HepG2 (cell line): ENCODE data around the gene VPS4B. TPM values are rescaled to one million over a fixed set of nuclear protein-coding genes. Genes with fewer than 3 reads are reported as not detected.
A peak's percentile ranks its signal among the peaks of the same experiment; 100 is the strongest.

ENCODE experiments used
- ARNT2 ChIP-seq: sonication (generic); formaldehyde crosslinking; IDR thresholded peaks from 2 replicates; pipeline ENCODE4 v1.8.0; 2022; ENCODE audit warnings: mild to moderate bottlenecking, low read depth, missing genetic modification reagents, moderate library complexity
- CHD2 ChIP-seq: IDR thresholded peaks from 2 replicates; pipeline ENCODE4 v1.6.1; 2011; ENCODE audit warnings: low read depth, low read length, improper control_type of control experiment
- HOXD1 ChIP-seq: sonication (generic); formaldehyde crosslinking; IDR thresholded peaks from 2 replicates; pipeline ENCODE4 v1.5.0; 2020; ENCODE audit warnings: missing genetic modification reagents
- ISL2 ChIP-seq: sonication (generic); formaldehyde crosslinking; IDR thresholded peaks from 2 replicates; pipeline ENCODE4 v1.5.0; 2020; ENCODE audit warnings: missing genetic modification reagents
- SRSF1 ChIP-seq: fragments of 200-400 bp; formaldehyde crosslinking; optimal IDR thresholded peaks from 2 replicates; pipeline ENCODE3; 2017; ENCODE audit warnings: mild to moderate bottlenecking, low read depth, low read length, moderate library complexity
- TAF15 ChIP-seq: fragments of 200-400 bp; formaldehyde crosslinking; IDR thresholded peaks from one replicate; pipeline ENCODE4 v1.6.1; 2018; ENCODE audit warnings: mild to moderate bottlenecking, low read depth, low read length; ENCODE audit not compliant: poor library complexity, severe bottlenecking
- ZBTB3 ChIP-seq: sonication (generic); formaldehyde crosslinking; IDR thresholded peaks from 2 replicates; pipeline ENCODE4 v1.4.0; 2020; ENCODE audit warnings: low read depth, mild to moderate bottlenecking, moderate library complexity, missing genetic modification reagents, borderline replicate concordance
- ZNF260 ChIP-seq: sonication (generic); formaldehyde crosslinking; IDR thresholded peaks from 2 replicates; pipeline ENCODE4 v1.4.0; 2020; ENCODE audit warnings: missing genetic modification reagents, low read depth, mild to moderate bottlenecking, borderline replicate concordance
- ZSCAN5A ChIP-seq: sonication (generic); formaldehyde crosslinking; IDR thresholded peaks from 2 replicates; pipeline ENCODE4 v1.8.0; 2022; ENCODE audit warnings: mild to moderate bottlenecking, missing genetic modification reagents, borderline replicate concordance
- polyA plus RNA-seq, 8 experiments: library from polyadenylated mRNA; depleted of rRNA in 3 of 8; stranded (reverse) in 7 of 8; unstranded in 1 of 8; fragments of >200 nt; fragmentation: Illumina TruSeq in 4 of 8; extraction: Trizol in 4 of 8; gene quantifications; 2 replicates each; pipeline versions ENCODE4 v1.2.1 to v1.2.3, GENCODE V29; 2011 to 2016; ENCODE audit warnings: low read depth in 4 of 8, missing spikeins in 1 of 8, mixed read lengths in 1 of 8; ENCODE audit not compliant: insufficient read depth in 1 of 8
- total RNA-seq, 5 experiments: library from RNA; depleted of rRNA; stranded (reverse); fragments of >200 nt; fragmentation: Illumina TruSeq; extraction: Trizol; gene quantifications; 2 replicates each; pipeline ENCODE4 v1.2.3, GENCODE V29; 2016; ENCODE audit warnings: low read depth in 1 of 5
- TF ChIP-seq, protein P1 (sequence below): sonication (generic); formaldehyde crosslinking; IDR thresholded peaks from 2 replicates; pipeline ENCODE4 v1.4.0; 2020; ENCODE audit warnings: missing genetic modification reagents
- TF ChIP-seq, protein P2 (sequence below): sonication (generic); formaldehyde crosslinking; IDR thresholded peaks from 2 replicates; pipeline ENCODE4 v1.9.0; 2021; ENCODE audit warnings: missing genetic modification reagents, mild to moderate bottlenecking, borderline replicate concordance
- TF ChIP-seq, protein P3 (sequence below): sonication (generic); formaldehyde crosslinking; conservative IDR thresholded peaks from 2 replicates; pipeline ENCODE4 v1.4.0; 2020; ENCODE audit warnings: mild to moderate bottlenecking, missing genetic modification reagents, moderate library complexity
- TF ChIP-seq, protein P4 (sequence below): IDR thresholded peaks from 2 replicates; pipeline ENCODE4 v1.6.1; 2012; ENCODE audit warnings: low read depth, low read length, improper control_type of control experiment
- TF ChIP-seq, protein P5 (sequence below): sonication (generic); formaldehyde crosslinking; IDR thresholded peaks from 2 replicates; pipeline ENCODE4 v1.5.0; 2020; ENCODE audit warnings: missing genetic modification reagents, mild to moderate bottlenecking, borderline replicate concordance

The VPS4B gene
- total and polyA plus RNA-seq, 2 of the 13 experiments (the other 11 are each of a cell fraction or from before 2014, with no cell fraction given) = 12.8 to 25.9 TPM

GRCh38 chr18:63367053-63367953 is 55.0 kb downstream of the VPS4B start, which contains the start of gene KDSR (continued):
- TF ChIP-seq, protein P1, sequence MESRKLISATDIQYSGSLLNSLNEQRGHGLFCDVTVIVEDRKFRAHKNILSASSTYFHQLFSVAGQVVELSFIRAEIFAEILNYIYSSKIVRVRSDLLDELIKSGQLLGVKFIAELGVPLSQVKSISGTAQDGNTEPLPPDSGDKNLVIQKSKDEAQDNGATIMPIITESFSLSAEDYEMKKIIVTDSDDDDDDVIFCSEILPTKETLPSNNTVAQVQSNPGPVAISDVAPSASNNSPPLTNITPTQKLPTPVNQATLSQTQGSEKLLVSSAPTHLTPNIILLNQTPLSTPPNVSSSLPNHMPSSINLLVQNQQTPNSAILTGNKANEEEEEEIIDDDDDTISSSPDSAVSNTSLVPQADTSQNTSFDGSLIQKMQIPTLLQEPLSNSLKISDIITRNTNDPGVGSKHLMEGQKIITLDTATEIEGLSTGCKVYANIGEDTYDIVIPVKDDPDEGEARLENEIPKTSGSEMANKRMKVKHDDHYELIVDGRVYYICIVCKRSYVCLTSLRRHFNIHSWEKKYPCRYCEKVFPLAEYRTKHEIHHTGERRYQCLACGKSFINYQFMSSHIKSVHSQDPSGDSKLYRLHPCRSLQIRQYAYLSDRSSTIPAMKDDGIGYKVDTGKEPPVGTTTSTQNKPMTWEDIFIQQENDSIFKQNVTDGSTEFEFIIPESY (CRISPR knock-in tag) = peak; percentile 19
- TF ChIP-seq, protein P2, sequence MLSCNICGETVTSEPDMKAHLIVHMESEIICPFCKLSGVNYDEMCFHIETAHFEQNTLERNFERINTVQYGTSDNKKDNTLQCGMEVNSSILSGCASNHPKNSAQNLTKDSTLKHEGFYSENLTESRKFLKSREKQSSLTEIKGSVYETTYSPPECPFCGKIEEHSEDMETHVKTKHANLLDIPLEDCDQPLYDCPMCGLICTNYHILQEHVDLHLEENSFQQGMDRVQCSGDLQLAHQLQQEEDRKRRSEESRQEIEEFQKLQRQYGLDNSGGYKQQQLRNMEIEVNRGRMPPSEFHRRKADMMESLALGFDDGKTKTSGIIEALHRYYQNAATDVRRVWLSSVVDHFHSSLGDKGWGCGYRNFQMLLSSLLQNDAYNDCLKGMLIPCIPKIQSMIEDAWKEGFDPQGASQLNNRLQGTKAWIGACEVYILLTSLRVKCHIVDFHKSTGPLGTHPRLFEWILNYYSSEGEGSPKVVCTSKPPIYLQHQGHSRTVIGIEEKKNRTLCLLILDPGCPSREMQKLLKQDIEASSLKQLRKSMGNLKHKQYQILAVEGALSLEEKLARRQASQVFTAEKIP (CRISPR knock-in tag) = no peak
- TF ChIP-seq, protein P3, sequence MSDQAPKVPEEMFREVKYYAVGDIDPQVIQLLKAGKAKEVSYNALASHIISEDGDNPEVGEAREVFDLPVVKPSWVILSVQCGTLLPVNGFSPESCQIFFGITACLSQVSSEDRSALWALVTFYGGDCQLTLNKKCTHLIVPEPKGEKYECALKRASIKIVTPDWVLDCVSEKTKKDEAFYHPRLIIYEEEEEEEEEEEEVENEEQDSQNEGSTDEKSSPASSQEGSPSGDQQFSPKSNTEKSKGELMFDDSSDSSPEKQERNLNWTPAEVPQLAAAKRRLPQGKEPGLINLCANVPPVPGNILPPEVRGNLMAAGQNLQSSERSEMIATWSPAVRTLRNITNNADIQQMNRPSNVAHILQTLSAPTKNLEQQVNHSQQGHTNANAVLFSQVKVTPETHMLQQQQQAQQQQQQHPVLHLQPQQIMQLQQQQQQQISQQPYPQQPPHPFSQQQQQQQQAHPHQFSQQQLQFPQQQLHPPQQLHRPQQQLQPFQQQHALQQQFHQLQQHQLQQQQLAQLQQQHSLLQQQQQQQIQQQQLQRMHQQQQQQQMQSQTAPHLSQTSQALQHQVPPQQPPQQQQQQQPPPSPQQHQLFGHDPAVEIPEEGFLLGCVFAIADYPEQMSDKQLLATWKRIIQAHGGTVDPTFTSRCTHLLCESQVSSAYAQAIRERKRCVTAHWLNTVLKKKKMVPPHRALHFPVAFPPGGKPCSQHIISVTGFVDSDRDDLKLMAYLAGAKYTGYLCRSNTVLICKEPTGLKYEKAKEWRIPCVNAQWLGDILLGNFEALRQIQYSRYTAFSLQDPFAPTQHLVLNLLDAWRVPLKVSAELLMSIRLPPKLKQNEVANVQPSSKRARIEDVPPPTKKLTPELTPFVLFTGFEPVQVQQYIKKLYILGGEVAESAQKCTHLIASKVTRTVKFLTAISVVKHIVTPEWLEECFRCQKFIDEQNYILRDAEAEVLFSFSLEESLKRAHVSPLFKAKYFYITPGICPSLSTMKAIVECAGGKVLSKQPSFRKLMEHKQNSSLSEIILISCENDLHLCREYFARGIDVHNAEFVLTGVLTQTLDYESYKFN (CRISPR knock-in tag) = peak; percentile 75
- TF ChIP-seq, protein P4, sequence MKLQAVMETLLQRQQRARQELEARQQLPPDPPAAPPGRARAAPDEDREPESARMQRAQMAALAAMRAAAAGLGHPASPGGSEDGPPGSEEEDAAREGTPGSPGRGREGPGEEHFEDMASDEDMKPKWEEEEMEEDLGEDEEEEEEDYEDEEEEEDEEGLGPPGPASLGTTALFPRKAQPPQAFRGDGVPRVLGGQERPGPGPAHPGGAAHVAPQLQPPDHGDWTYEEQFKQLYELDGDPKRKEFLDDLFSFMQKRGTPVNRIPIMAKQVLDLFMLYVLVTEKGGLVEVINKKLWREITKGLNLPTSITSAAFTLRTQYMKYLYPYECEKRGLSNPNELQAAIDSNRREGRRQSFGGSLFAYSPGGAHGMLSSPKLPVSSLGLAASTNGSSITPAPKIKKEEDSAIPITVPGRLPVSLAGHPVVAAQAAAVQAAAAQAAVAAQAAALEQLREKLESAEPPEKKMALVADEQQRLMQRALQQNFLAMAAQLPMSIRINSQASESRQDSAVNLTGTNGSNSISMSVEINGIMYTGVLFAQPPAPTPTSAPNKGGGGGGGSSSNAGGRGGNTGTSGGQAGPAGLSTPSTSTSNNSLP = peak; percentile 64
- TF ChIP-seq ZBTB3 (CRISPR knock-in tag) (0 out of 2 replicates have a peak, but pooled peaks have one; percentile 62), ZNF260 (CRISPR knock-in tag) (no peak), TAF15 (peak; percentile 74), ISL2 (CRISPR knock-in tag) (peak; percentile 62; the same call in 1 of the 2 replicates), SRSF1 (peak; percentile 60), ARNT2 (CRISPR knock-in tag) (peak; percentile 79), HOXD1 (peak; percentile 79), ZSCAN5A (peak; percentile 19; the same call in 1 of the 2 replicates), CHD2 (peak; percentile 26; the same call in 1 of the 2 replicates)
- TF ChIP-seq, protein P5, sequence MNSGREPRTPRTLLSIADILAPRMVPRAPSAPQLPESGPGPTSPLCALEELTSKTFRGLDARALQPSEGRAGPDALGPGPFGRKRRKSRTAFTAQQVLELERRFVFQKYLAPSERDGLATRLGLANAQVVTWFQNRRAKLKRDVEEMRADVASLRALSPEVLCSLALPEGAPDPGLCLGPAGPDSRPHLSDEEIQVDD (CRISPR knock-in tag) = 0 out of 2 replicates have a peak, but pooled peaks have one; percentile 20
